Suppressor macrophage treated with lipopolysaccharide for 1 hour (primary cell): ENCODE results near the gene SLFN5.
A peak's percentile ranks its signal among the peaks of the same experiment; 100 is the strongest.
"Not testable (repeated sequence)": the region's sequence is repeated elsewhere in the genome, so short reads cannot be mapped to it uniquely, and the experiment has no call there.

Experiments used
- DNase-seq, 3 donors: peaks; one replicate each; pipeline ENCODE4 v3.0.0-alpha.2; 2020 to 2022

SLFN5 gene

DNA sequence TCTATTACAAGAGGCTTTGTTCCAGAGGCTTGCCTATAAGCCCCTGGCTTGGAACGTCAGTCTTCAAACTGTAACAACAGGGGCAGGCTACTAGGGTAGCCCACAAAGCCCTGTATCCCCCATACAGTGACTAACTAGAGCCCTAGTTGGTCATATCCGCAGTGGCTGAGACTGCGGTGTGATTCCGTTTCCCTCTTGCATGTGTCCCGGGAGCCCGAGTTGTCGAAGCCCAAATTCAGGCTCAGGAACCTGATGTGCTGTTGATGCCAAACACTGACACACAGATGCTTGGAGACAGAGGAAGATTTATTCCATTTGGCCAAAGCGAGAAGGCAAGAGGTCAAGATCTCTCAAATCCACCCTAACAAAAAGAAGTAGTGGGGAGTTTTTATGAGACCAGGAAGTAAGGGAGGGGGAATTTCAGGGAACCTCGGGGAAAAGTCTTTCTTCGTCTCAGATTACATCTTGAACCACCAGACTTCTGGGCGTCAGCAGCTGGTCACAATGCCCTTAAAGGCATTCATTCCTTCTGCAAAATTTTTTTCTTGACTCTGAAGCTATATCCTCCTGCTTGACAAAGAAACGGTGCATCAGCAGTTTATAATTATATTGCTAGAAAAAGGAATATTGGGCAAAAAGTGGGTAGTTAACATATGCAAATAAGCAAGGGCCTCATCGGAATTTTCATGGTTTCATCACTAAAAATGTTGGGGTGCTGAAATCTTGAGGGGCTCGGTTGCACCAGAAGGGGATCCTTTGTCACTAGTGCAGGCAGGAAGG, 879 bp downstream of the SLFN5 start:
- DNase-seq: peak; percentile 86 to 91 (median 90)

DNA sequence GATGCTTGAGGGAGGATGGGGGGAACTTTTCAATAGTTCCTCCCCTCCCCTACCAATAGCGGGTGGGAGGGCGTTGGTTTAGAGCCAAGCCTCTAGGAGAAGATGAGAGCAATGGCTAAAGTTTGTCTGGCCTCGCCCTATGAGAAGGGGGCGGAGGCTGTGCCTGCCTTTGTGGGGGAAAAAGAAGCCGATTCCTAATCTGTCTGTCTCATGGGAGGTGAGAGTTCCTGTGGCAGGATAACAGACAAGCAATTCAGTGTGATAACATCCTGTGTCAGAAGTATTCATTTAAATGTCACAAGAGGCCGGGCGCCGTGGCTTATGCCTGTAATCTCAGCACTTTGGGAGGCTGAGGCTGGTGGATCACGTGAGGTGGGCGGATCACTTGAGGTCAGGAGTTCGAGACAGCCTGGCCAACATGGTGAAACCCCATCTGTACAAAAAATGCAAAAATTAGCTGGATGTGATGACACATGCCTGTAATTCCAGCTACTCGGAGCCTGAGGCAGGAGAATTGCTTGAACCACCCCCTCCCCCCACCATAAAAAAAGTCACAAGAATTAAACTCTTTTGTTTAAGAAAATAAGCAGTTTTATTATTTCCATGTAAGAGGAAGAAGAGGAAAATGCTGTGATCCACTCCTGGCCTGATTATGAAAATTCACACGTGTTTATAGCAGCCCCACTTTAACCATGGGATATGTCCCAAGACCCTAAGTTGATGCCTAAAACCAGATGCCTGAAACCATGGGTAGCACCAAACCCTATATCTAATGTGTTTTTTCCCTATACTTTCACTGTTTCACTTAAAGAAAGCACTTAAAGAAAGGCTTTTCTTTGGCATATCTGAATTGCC, 1.7 kb downstream of the SLFN5 start:
- DNase-seq: peak; percentile 92 to 97 (median 93)

DNA sequence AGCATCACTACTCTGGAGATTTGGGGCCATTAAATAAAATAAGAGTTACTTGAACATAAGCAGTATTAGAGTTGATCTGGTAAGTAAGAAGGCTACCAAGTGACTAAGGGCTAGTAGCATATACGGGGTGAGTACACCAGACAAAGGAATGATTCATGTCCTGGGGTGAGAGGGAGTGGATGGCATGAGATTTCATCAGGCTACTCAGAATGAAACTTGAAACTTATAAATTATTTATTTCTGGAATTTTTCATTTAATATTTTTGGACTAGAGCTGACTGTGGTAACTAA, 2.3 kb downstream of the SLFN5 start:
- peak; percentile 78 to 93 (median 89) for DNase-seq

DNA sequence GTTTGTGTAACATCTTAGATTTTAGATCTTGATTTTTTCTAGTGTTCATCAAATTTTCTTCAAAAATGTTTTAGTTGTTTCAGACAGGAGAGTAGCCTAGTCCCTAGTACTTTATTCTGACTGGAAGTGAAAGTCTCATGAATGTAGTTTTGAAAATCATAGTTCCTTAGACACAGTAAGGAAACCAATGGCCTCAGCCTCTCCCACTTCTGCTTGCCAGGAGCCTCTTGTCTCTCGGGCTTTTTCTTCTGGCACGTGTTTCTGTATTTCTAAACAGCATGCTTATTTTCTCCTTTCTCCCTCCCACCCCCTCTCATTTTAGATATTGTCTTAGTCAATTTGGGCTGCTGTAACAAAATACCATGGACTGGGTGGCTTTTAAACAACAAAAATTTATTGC, 9.8 kb downstream of the SLFN5 start:
- DNase-seq: peak; percentile 65 to 78 (median 76)

DNA sequence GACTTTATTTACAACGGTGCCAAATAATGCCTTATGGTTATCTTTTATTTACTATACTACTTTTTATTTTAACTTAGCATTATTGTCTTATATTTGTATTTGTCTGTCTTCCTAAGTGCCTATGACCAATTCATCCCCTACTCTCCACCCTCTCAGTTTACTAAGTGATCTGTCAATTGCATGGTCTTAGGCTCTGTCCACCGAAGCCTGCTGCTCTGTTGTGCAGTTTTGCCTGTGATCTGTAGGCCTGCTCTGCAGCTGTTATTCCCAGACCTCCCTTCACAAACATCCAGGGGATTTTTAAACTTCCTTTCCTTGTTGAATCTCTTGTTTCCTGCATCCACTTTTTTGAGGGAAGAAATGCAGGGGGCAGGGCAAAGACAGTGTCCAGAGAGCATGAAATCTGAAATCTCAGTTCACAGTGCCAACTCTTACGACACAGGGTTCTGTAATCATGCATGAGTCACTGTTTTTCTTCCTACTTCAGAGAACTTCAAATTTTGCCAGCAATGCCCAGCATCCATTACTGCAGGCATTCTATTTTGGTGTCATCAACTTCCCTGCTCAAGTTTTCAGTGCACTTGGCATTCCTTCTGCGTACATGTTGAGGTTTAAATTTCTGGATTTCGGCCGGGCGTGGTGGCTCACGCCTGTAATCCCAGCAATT, 11.4 kb downstream of the SLFN5 start:
- DNase-seq: peak; percentile 82 to 96 (median 95)

DNA sequence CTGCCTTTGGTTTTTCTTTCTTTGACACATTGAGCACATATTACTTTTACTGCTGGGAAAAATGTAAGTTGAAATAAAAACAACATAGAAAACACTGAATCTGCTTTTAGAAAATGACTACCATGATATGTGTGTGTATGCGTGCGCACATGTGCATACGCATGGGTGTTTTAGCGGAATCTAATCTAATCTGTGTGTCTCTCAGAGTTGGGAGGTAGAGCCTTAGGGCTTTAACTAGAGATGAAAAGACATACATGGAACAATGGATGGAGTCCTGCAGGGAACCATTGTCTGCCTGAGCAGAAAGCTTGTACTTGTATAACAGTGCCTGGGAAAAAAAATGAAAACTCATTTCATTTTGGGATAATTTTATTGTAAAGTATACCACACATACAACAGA, 12.4 kb downstream of the SLFN5 start:
- DNase-seq: no peak

DNA sequence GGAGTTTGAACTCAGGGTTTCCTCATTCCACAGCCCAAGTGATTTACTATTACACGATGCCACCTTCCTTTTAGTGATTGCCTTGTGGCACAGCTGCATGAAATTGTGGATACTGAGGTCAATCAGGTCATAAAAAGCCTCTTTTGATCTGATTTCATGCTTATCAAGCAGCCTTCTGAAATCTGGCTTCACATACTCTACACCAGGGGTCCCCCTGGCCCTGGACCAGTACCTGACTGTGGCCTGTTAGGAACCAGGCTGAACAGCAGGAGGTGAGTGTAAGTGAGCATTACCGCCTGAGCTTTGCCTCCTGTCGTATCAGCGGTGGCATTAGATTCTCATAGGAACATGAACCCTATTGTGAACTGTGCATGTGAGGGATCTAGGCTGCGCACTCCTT, 13.8 kb downstream of the SLFN5 start:
- DNase-seq: no peak

DNA sequence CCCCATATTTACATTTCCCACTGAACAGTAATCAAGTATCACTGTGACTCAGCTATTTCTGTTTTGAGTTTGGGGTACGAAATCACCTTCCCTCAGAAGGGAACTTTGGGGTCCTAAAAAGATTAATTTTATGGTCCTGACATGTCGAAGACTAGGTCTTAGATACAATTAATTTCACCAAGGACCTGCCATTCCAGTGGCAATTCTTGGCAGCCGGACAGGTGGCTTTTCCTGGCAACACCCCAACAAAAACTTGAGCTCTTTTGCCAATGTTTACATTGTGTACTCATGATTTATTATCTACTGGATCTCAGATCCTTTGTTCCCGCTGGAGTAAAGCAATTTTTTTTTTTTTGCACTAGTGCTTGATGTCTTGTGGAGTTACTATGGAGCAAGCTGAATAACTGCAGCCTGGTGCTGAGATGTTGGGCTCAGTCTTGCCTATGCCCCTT, 14.4 kb downstream of the SLFN5 start:
- no peak for DNase-seq

DNA sequence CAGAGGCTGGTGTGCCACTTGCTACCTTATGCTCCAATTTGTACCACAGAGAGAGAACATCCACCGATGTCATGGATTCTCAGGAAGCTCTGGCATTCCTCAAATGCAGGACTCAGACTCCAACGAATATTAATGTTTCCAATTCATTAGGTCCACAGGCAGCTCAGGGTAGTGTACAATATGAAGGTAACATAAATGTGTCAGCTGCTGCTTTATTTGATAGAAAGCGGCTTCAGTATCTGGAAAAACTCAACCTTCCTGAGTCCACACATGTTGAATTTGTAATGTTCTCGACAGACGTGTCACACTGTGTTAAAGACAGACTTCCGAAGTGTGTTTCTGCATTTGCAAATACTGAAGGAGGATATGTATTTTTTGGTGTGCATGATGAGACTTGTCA, 16.1 kb downstream of the SLFN5 start:
- DNase-seq: no peak

DNA sequence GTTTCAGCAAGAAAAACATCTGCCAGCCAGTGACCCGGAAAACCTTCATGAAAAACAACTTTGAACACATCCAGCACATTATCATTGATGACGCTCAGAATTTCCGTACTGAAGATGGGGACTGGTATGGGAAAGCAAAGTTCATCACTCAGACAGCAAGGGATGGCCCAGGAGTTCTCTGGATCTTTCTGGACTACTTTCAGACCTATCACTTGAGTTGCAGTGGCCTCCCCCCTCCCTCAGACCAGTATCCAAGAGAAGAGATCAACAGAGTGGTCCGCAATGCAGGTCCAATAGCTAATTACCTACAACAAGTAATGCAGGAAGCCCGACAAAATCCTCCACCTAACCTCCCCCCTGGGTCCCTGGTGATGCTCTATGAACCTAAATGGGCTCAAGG, 22.2 kb downstream of the SLFN5 start:
- no peak for DNase-seq

DNA sequence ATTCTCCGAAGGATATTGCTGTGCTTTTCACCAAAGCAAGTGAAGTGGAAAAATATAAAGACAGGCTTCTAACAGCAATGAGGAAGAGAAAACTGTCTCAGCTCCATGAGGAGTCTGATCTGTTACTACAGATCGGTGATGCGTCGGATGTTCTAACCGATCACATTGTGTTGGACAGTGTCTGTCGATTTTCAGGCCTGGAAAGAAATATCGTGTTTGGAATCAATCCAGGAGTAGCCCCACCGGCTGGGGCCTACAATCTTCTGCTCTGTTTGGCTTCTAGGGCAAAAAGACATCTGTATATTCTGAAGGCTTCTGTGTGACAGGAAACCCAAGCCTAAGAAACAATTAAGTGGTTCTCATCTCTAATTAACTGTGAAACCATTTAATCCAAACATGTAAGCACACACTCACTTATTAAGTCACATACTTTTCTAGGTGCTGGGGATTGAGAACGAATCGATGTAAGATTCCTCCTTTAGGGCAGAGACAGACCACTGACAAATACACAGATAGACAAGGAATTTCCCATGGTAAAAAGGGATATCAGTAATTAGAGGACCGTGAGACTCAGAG, 22.8 kb downstream of the SLFN5 start:
- DNase-seq: no peak

DNA sequence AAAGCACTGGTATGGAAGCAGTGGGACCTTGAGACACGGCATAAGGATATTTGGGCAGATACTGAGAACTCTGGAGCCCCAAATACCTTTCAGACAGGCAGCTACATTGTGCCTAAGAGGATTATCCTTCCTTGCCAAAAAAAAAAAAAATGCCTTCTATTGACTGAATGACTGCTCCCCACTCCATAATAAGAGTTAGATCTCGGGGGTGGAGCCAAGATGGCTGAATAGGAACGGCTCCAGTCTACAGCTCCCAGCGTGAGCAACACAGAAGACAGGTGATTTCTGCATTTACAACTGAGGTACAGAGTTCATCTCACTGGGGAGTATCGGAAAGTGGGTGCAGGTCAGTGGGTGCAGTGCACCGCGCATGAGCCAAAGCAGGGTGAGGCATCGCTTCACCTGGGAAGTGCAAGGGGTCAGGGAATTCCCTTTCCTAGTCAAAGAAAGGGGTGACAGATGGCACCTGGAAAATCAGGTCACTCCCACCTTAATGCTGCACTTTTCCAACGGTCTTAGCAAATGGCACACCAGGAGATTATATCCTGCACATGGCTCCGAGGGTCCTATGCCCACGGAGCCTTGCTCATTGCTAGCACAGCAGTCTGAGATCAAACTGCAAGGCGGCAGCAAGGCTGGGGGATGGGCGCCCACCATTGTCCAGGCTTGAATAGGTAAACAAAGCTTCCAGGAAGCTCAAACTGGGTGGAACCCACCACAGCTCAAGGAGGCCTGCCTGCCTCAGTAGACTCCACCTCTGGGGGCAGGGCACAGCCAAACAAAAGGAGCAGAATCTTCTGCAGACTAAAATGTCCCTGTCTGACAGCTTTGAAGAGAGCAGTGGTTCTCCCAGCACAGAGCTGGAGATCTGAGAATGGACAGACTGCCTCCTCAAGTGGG, 31.5 kb downstream of the SLFN5 start:
- not testable (repeated sequence) for DNase-seq

DNA sequence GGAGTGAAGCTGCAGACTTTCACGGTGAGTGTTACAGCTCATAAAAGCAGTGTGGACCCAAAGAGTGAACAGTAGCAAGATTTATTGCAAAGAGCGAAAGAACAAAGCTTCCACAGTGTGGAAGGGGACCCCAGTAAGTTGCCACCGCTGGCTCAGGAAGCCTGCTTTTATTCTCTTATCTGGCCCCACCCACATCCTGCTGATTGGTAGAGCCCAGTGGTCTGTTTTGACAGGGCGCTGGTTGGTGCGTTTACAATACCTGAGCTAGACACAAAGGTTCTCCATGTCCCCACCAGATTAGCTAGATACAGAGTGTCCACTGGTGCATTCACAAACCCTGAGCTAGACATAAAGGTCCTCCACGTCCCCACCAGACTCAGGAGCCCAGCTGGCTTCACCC, 35.6 kb downstream of the SLFN5 start:
- DNase-seq: not testable (repeated sequence)

DNA sequence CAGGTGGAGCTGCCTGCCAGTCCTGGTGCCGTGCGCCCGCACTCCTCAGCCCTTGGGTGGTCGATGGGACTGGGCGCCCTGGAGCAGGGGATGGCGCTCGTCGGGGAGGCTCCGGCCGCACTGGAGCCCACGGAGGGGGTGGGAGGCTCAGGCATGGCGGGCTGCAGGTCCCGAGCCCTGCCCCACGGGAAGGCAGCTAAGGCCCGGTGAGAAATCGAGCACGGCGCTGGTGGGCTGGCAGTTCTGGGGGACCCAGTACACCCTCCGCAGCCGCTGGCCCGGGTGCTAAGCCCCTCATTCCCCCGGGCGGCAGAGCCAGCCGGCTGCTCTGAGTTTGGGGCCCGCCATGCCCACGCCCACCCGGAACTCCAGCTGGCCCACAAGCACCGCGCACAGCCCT, 36.0 kb downstream of the SLFN5 start:
- not testable (repeated sequence) for DNase-seq

DNA sequence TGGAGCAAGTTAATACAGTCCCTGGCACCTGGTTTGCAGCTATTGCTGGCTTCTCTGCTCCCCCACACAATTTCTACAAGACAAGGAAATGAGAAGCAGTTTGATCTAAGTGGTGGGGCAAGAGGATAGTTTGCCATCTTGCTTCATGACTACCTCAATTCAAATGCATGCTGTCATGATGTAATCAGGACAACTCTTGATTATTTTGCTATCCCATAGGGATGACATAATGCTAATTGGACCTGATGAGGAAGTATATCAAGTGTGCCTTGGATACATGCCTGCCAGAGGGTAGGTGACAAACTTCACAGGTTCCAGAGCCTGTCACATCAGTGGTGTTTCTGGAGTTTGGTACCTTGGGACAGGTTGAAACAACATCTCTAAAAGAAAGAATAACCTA, 40.9 kb downstream of the SLFN5 start:
- DNase-seq: no peak

DNA sequence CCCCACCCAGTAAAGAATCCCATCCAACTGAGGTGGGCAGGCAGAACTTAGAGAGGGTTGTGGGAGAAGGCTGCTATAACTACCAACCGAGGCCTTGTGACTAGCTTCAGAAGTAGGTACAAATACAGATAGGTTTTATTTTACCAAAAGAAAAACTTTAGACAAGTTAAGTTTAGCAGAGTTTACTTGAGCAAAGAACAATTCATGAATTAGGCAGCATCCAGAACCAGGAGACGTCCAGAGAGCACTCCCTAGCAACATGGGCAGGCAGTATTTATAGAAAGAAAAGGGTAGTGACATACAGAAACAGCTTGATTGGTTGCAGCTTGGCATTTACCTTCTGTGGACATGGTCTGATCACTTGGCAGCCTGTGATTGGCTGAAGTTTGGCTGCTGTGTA, 42.1 kb downstream of the SLFN5 start:
- no peak for DNase-seq

DNA sequence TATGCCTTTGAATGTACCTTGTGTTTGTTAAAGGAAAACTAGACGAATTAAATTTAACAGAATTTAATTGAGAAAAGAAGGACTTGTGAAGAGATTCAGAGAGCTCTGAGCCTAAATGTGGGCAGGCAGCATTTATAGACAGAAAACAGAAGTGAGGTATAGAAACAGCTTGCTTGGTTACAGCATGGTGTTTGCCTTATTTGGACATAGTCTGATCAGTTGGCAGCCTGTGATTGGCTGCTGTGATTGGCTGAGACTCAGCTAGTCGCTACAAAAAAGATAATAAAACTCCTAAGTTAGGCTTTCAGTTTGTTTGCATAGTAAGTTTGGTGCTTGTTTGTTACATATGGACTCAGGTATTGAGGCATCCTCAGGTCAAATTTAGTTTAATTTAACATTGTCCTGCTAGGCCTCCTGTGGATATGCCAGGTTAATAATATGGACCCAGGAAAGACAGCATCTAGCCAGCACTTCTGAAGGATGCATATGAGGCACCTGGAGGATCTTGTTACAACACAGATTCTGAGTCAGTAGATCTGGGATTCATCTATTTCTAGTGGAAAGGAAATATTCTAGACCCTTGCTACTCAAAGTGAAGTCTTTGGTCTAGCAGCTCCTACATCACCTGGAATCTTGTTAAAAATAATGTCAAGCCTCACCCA, 43.4 kb downstream of the SLFN5 start:
- peak in 2 of 3 donors; percentile 19 to 26 for DNase-seq

DNA sequence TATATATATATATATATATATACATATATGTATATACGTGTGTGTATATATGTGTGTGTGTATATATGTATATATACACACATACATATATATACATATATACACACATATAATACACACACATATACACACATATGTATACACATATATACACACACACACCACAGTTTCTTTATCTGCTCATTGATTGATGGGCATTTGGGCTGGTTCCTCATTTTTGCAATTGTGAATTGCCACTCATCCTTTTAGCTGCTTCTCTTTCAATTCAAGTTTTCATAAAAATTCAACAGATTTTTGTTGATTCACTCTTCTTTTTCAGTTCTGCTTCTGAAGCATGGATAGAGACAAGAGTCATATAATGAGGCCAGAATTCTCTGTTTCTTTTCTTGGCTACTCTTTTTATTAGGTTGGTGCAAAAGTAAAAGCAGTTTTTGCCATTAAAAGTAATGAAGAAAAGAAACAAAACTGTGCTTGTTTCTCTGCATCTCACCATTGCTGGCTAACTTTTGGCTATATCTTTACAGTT, 44.5 kb downstream of the SLFN5 start:
- no peak for DNase-seq

DNA sequence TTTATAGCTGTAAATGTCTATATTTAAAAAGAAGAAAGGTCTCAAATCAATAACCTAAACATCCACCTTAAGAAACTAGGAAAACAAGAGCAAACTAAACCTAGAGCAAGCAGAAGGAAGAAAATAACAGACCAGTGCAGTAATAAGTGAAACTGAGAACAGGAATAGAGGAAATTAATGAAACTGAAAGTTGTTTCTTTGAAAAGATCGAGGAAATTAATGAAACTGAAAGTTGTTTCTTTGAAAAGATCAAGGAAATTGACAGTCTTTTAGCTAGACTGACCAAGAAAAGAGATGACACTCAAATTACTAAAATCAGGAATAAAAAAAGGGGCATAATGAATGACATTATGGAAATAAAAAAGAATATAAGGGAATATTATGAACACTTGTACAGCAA, 46.4 kb downstream of the SLFN5 start:
- DNase-seq: peak; percentile 36 to 77 (median 77)

DNA sequence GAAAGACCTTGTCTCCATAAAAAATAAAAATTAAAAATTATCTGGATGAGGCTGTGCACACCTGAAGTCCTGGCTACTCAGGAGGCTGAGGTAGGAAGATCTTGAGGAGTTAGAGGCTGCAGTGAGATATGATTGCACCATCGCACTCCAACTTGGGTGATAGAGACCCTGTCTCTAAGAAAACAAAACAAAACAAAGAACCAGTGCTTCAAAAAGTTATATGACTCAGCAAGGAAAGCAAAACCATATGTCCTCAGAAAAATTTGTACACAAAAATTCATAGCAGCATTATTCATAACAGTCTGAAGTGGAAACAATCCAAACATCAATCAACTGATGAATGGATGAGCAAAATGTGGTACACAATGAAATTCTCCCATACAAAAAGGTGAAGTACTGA, 48.9 kb downstream of the SLFN5 start:
- DNase-seq: no peak

DNA sequence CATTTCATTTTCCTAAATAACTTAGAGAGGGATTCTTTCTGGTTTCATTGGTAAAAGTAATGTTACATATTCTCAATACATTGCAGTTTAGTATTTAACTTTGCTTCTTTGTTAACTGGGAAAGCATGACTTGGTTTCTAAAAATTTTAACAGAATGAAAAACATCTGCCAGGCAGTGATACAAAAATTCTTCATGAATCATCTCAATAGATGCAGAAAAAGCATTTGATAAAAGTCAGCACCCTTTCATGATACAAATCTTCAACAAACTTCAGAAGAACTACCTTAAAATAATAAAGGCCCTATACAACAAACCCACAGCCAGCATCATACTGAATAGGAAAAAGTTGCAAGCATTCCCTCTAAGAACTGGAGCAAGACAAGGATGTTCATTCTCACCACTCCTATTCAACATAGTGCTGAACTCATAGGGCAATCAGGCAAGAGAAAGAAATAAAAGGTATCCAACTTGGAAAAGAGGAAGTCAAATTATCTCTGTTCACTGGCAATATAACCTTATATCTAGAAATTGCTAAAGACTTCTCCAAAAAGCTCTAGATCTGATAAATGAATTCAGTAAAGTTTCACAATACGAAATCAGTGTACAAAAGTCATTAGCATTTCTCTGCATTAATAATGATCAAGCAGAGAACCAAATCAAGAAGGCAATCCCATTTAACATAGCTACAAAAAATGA, 50.4 kb downstream of the SLFN5 start:
- DNase-seq: no peak
